SK-N-SH (cell line): ENCODE data around the gene NF2.

Experiments used
- EP300 ChIP-seq, 2 experiments: IDR thresholded peaks; 2 replicates each; pipeline versions ENCODE4 v1.4.0 to v1.6.1; 2012; ENCODE audit warnings: borderline replicate concordance in 1 of 2, low read depth in 1 of 2, low read length in 1 of 2
- FOXJ3 ChIP-seq: sonication (generic); formaldehyde crosslinking; IDR thresholded peaks from 2 replicates; pipeline ENCODE4 v1.5.1; 2020; ENCODE audit warnings: mild to moderate bottlenecking, missing genetic modification reagents
- MXI1 ChIP-seq: IDR thresholded peaks from 2 replicates; pipeline ENCODE4 v1.6.1; 2012; ENCODE audit warnings: mild to moderate bottlenecking, low read depth, low read length, improper control_type of control experiment
- NRF1 ChIP-seq: IDR thresholded peaks from 2 replicates; pipeline ENCODE4 v1.6.1; 2012; ENCODE audit warnings: low read depth, mild to moderate bottlenecking, low read length
- POLR2AphosphoS5 ChIP-seq: IDR thresholded peaks from 2 replicates; pipeline ENCODE4 v1.6.1; 2012; ENCODE audit warnings: low read depth, low read length
- SMC3 ChIP-seq: IDR thresholded peaks from 2 replicates; pipeline ENCODE4 v1.6.1; 2012; ENCODE audit warnings: low read depth, low read length, improper control_type of control experiment
- TCF12 ChIP-seq: IDR thresholded peaks from 2 replicates; pipeline ENCODE4 v1.4.0; 2012
- USF1 ChIP-seq: IDR thresholded peaks from 2 replicates; pipeline ENCODE4 v1.4.0; 2012; ENCODE audit warnings: low read depth, borderline replicate concordance
- TF ChIP-seq, protein P1 (sequence below): IDR thresholded peaks from 2 replicates; pipeline ENCODE4 v1.6.1; 2012; ENCODE audit warnings: mild to moderate bottlenecking, low read depth, low read length, moderate library complexity
- TF ChIP-seq, protein P2 (sequence below): fragments of 200-600 bp; sonication (generic); IDR thresholded peaks from 2 replicates; pipeline ENCODE4 v1.6.1; 2017; ENCODE audit warnings: antibody characterized with exemption, mild to moderate bottlenecking, moderate library complexity
- TF ChIP-seq, protein P3 (sequence below): IDR thresholded peaks from 2 replicates; pipeline ENCODE4 v1.4.0; 2012; ENCODE audit warnings: low read depth, borderline replicate concordance

DNA sequence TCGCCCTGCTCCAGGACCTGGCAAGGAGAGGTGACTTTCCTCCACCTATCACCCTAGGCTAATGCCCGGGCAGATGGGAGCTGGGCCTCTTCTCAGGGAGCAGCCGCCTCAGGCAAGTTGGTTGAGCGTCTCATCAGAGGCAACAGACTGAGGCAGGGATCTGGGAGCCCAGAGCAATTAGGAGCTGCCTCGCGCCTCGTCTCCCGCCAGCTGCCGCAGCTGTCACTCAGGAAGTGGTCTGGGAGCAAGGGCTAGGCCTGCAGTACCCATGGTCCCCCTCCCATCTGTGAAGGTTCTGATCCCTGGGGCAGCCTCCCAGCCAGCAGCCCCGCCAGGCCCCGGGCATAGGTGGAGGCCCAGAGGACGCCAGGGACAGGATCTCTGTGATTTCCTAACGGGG is 111.8 kb downstream of the NF2 start:
- TF ChIP-seq EP300 (IDR thresholded peaks at IDR 0.05; ENCODE audit: borderline replicate concordance in 1 of 2, low read depth in 1 of 2, low read length in 1 of 2) (no peak), TCF12 (no peak), POLR2AphosphoS5 (no peak), MXI1 (no peak), NRF1 (no peak), SMC3 (no peak), USF1 (no peak), FOXJ3 (CRISPR knock-in tag) (no peak)
- TF ChIP-seq, protein P1, sequence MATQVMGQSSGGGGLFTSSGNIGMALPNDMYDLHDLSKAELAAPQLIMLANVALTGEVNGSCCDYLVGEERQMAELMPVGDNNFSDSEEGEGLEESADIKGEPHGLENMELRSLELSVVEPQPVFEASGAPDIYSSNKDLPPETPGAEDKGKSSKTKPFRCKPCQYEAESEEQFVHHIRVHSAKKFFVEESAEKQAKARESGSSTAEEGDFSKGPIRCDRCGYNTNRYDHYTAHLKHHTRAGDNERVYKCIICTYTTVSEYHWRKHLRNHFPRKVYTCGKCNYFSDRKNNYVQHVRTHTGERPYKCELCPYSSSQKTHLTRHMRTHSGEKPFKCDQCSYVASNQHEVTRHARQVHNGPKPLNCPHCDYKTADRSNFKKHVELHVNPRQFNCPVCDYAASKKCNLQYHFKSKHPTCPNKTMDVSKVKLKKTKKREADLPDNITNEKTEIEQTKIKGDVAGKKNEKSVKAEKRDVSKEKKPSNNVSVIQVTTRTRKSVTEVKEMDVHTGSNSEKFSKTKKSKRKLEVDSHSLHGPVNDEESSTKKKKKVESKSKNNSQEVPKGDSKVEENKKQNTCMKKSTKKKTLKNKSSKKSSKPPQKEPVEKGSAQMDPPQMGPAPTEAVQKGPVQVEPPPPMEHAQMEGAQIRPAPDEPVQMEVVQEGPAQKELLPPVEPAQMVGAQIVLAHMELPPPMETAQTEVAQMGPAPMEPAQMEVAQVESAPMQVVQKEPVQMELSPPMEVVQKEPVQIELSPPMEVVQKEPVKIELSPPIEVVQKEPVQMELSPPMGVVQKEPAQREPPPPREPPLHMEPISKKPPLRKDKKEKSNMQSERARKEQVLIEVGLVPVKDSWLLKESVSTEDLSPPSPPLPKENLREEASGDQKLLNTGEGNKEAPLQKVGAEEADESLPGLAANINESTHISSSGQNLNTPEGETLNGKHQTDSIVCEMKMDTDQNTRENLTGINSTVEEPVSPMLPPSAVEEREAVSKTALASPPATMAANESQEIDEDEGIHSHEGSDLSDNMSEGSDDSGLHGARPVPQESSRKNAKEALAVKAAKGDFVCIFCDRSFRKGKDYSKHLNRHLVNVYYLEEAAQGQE, result no peak
- TF ChIP-seq, protein P2, sequence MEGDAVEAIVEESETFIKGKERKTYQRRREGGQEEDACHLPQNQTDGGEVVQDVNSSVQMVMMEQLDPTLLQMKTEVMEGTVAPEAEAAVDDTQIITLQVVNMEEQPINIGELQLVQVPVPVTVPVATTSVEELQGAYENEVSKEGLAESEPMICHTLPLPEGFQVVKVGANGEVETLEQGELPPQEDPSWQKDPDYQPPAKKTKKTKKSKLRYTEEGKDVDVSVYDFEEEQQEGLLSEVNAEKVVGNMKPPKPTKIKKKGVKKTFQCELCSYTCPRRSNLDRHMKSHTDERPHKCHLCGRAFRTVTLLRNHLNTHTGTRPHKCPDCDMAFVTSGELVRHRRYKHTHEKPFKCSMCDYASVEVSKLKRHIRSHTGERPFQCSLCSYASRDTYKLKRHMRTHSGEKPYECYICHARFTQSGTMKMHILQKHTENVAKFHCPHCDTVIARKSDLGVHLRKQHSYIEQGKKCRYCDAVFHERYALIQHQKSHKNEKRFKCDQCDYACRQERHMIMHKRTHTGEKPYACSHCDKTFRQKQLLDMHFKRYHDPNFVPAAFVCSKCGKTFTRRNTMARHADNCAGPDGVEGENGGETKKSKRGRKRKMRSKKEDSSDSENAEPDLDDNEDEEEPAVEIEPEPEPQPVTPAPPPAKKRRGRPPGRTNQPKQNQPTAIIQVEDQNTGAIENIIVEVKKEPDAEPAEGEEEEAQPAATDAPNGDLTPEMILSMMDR, result no peak
- TF ChIP-seq, protein P3, sequence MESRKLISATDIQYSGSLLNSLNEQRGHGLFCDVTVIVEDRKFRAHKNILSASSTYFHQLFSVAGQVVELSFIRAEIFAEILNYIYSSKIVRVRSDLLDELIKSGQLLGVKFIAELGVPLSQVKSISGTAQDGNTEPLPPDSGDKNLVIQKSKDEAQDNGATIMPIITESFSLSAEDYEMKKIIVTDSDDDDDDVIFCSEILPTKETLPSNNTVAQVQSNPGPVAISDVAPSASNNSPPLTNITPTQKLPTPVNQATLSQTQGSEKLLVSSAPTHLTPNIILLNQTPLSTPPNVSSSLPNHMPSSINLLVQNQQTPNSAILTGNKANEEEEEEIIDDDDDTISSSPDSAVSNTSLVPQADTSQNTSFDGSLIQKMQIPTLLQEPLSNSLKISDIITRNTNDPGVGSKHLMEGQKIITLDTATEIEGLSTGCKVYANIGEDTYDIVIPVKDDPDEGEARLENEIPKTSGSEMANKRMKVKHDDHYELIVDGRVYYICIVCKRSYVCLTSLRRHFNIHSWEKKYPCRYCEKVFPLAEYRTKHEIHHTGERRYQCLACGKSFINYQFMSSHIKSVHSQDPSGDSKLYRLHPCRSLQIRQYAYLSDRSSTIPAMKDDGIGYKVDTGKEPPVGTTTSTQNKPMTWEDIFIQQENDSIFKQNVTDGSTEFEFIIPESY, result no peak
